Stimulated activated CD8-positive, alpha-beta memory T cell treated with anti-CD3 and anti-CD28 coated beads, Interleukin-2, amount 100 ng/mL, for 48 hours (primary cell): ENCODE data around the gene YDJC.
"Not testable (repeated sequence)": the region's sequence is repeated elsewhere in the genome, so short reads cannot be mapped to it uniquely, and the experiment has no call there.

Experiments
- DNase-seq, 2 donors: peaks; one replicate each; pipeline ENCODE4 v3.0.0-alpha.2; 2020; ENCODE audit warnings: low read depth in 2 of 2

YDJC gene

GRCh38 chr22:21632237-21632895 lies 2.5 kb upstream of the YDJC start, which contains the start of gene CCDC116:
Gene CCDC116 (plus strand): TSS chr22:21632760. CDS start chr22:21633182, 422 bp downstream.
- peak; percentile 60 to 63 for DNase-seq

- no peak for DNase-seq
Measured at GRCh38 chr22:21631025-21631424, 1.2 kb upstream of the YDJC start.

- DNase-seq, result no peak
Measured at GRCh38 chr22:21628386-21629254, 1.2 kb downstream of the YDJC start.

- DNase-seq, result no peak
Measured at GRCh38 chr22:21626735-21627469, 2.9 kb downstream of the YDJC start.

GRCh38 chr22:21626073-21626734 lies 3.6 kb downstream of the YDJC start:
- DNase-seq, result no peak

GRCh38 chr22:21624880-21625791 lies 4.7 kb downstream of the YDJC start:
- DNase-seq, result no peak

GRCh38 chr22:21624120-21624879 lies 5.5 kb downstream of the YDJC start:
- peak; percentile 39 to 50 for DNase-seq

- no peak for DNase-seq
Measured at GRCh38 chr22:21623648-21623970, 6.2 kb downstream of the YDJC start.

GRCh38 chr22:21622919-21623647 lies 6.7 kb downstream of the YDJC start:
- DNase-seq, result no peak

GRCh38 chr22:21622011-21622918 lies 7.6 kb downstream of the YDJC start:
- DNase-seq, result no peak

- DNase-seq, result no peak
Measured at GRCh38 chr22:21621025-21621424, 8.8 kb downstream of the YDJC start.

GRCh38 chr22:21617337-21617736 lies 12.5 kb downstream of the YDJC start:
- DNase-seq, result not testable (repeated sequence)

GRCh38 chr22:21615731-21616130 lies 14.1 kb downstream of the YDJC start:
- DNase-seq, result no peak

GRCh38 chr22:21613553-21614233 lies 16.1 kb downstream of the YDJC start:
- no peak for DNase-seq

GRCh38 chr22:21612858-21613257 lies 17.0 kb downstream of the YDJC start:
- DNase-seq, result no peak

GRCh38 chr22:21611210-21611977 lies 18.4 kb downstream of the YDJC start:
- no peak for DNase-seq

- not testable (repeated sequence) for DNase-seq
Measured at GRCh38 chr22:21609556-21610157, 20.2 kb downstream of the YDJC start.
